Measurements from ENCODE around the gene WDR13. TPM values are rescaled to one million over a fixed set of nuclear protein-coding genes. Genes with fewer than 3 reads are reported as not detected.

WDR13 gene
- polyA plus RNA-seq, 1 experiment = 24.1 TPM

GRCh38 chrX:48599341-48599740 lies 2.0 kb downstream of the WDR13 start:
- no peak overlapping the region for H3K27ac ChIP-seq (ENCODE audit: low read depth, low read length)
- DNase-seq (ENCODE audit: low read depth, low spot score) = no peak
- no peaks in the 10 kb centered on the region for H3K9me3 ChIP-seq (ENCODE audit: control insufficient read depth, insufficient read depth, low read length)
- TF ChIP-seq CTCF (IDR thresholded peaks at IDR 0.05; ENCODE audit: low read depth, low read length) = no peak
- ChIA-PET POLR2A (no interaction called here), CTCF (no interaction called here)
- H3K27me3 ChIP-seq (ENCODE audit: control insufficient read depth, insufficient read depth, low read length) = no peaks in the 10 kb centered on the region
- H3K4me3 ChIP-seq (ENCODE audit: low read depth, low read length) = no peak overlapping the region

GRCh38 chrX:48600226-48600625 lies 2.9 kb downstream of the WDR13 start:
- CTCF ChIA-PET = no interaction called here
- no peak for DNase-seq (ENCODE audit: low read depth, low spot score)
- H3K9me3 ChIP-seq (ENCODE audit: control insufficient read depth, insufficient read depth, low read length) = no peaks in the 10 kb centered on the region; the same call in 1 of the 2 replicates
- H3K27ac ChIP-seq (ENCODE audit: low read depth, low read length) = no peak overlapping the region
- no peaks in the 10 kb centered on the region for H3K27me3 ChIP-seq (ENCODE audit: control insufficient read depth, insufficient read depth, low read length)
- POLR2A ChIA-PET = no interaction called here
- H3K4me3 ChIP-seq (ENCODE audit: low read depth, low read length) = no peak overlapping the region
- no peak for TF ChIP-seq CTCF (IDR thresholded peaks at IDR 0.05; ENCODE audit: low read depth, low read length)

- H3K27ac ChIP-seq (ENCODE audit: low read depth, low read length) = no peak overlapping the region
- no peak for DNase-seq (ENCODE audit: low read depth, low spot score)
- no peak for TF ChIP-seq CTCF (IDR thresholded peaks at IDR 0.05; ENCODE audit: low read depth, low read length)
- H3K9me3 ChIP-seq (ENCODE audit: control insufficient read depth, insufficient read depth, low read length) = no peaks in the 10 kb centered on the region; the same call in 1 of the 2 replicates
- POLR2A ChIA-PET = no interaction called here
- H3K4me3 ChIP-seq (ENCODE audit: low read depth, low read length) = no peak overlapping the region
- H3K27me3 ChIP-seq (ENCODE audit: control insufficient read depth, insufficient read depth, low read length) = no peaks in the 10 kb centered on the region
- CTCF ChIA-PET = no interaction called here
Observed at GRCh38 chrX:48601741-48602394, 4.6 kb downstream of the WDR13 start.

- Histone ChIP-seq H3K27ac (ENCODE audit: low read depth, low read length) (no peak overlapping the region), H3K9me3 (ENCODE audit: control insufficient read depth, insufficient read depth, low read length) (no peaks in the 10 kb centered on the region; the same call in 1 of the 2 replicates), H3K4me3 (ENCODE audit: low read depth, low read length) (no peak overlapping the region), H3K27me3 (ENCODE audit: control insufficient read depth, insufficient read depth, low read length) (no peaks in the 10 kb centered on the region)
- TF ChIP-seq CTCF (IDR thresholded peaks at IDR 0.05; ENCODE audit: low read depth, low read length) = no peak
- POLR2A ChIA-PET = no interaction called here
- CTCF ChIA-PET = no interaction called here
- DNase-seq (ENCODE audit: low read depth, low spot score) = no peak
Observed at GRCh38 chrX:48604701-48605100, 7.4 kb downstream of the WDR13 start.

GRCh38 chrX:48606091-48606490 lies 8.8 kb downstream of the WDR13 start:
- Histone ChIP-seq H3K27me3 (ENCODE audit: control insufficient read depth, insufficient read depth, low read length) (no peaks in the 10 kb centered on the region), H3K27ac (ENCODE audit: low read depth, low read length) (no peak overlapping the region), H3K9me3 (ENCODE audit: control insufficient read depth, insufficient read depth, low read length) (no peaks in the 10 kb centered on the region; the same call in 1 of the 2 replicates), H3K4me3 (ENCODE audit: low read depth, low read length) (no peak overlapping the region)
- no peak for TF ChIP-seq CTCF (IDR thresholded peaks at IDR 0.05; ENCODE audit: low read depth, low read length)
- no peak for DNase-seq (ENCODE audit: low read depth, low spot score)
- CTCF ChIA-PET = no interaction called here
- POLR2A ChIA-PET = interaction anchor here (0.7 to 1.0 kb wide), 2 partner anchors 25 to 27 kb away, joined by 3 read pairs; no protein-coding TSS in a partner anchor
